DMS114 treated with DMSO at 0.1 percent for 48 hours (cell line): ENCODE results near the gene DHRS13.
"Not testable (repeated sequence)": the region's sequence is repeated elsewhere in the genome, so short reads cannot be mapped to it uniquely, and the experiment has no call there.

Experiments
- DNase-seq: peaks from one replicate; lab custom pipeline; 2025; ENCODE audit not compliant: unreplicated experiment; lab: John Stamatoyannopoulos, UW

DHRS13 gene

GRCh38 chr17:28861393-28862203 lies 41.3 kb downstream of the DHRS13 start:
- DNase-seq: no peak

GRCh38 chr17:28860363-28860808 lies 42.5 kb downstream of the DHRS13 start:
- DNase-seq: no peak

GRCh38 chr17:28858801-28859355 lies 44.0 kb downstream of the DHRS13 start:
- no peak for DNase-seq

GRCh38 chr17:28857905-28858800 lies 44.7 kb downstream of the DHRS13 start:
- no peak for DNase-seq

GRCh38 chr17:28856028-28856574 lies 46.8 kb downstream of the DHRS13 start:
- no peak for DNase-seq

- DNase-seq: no peak
These were observed 47.6 kb downstream of the DHRS13 start for GRCh38 chr17:28855336-28855679.

- peak; percentile 86 for DNase-seq
These were observed 48.2 kb downstream of the DHRS13 start, which contains the start of gene ERAL1 for GRCh38 chr17:28854457-28855335. TSS of gene ERAL1 (plus strand) at chr17:28855016. CDS start at chr17:28855035, 19 bp downstream.

GRCh38 chr17:28853295-28853694 lies 49.6 kb downstream of the DHRS13 start:
- no peak for DNase-seq

GRCh38 chr17:28849281-28849680 lies 53.6 kb downstream of the DHRS13 start:
- DNase-seq: no peak

- DNase-seq: not testable (repeated sequence)
These were observed 54.2 kb downstream of the DHRS13 start for GRCh38 chr17:28848667-28849066.
